Measurements from ENCODE around the gene CEACAM6.

CEACAM6 gene

DNA sequence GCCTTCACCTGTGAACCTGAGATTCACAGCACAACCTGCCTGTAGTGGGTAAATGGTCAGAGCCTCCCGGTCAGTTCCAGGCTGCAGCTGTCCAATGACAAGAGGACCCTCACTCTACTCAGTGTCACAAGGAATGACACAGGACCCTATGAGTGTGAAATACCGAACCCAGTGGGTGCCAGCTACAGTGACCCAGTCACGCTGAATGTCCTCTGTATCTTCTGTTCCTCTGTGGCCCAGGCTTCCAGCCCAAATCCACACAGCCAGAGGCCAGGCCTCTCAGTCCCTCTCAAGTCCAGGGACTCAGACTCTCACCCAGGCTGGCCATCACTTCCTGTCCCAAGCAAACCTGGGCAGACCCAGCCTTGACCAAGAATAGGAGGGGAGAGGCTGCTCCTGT is 51.8 kb downstream of the CEACAM6 start:
- Histone ChIP-seq H3K9ac (ENCODE audit: low read depth, low read length, poor library complexity, severe bottlenecking) (no peak overlapping the region), H2AFZ (ENCODE audit: low read length) (no peak overlapping the region), H3K27me3 (ENCODE audit: insufficient read depth, low read length, poor library complexity, severe bottlenecking) (no peaks in the 10 kb centered on the region), H3F3A (ENCODE audit: low read depth) (no peaks in the 10 kb centered on the region), H3K79me2 (ENCODE audit: insufficient read depth, low read length) (no peaks in the 10 kb centered on the region), H3K4me3 (ENCODE audit: low read length, poor library complexity, severe bottlenecking) (no peak overlapping the region), H3K4me1 (ENCODE audit: insufficient read depth, low read length, poor library complexity, severe bottlenecking) (no peaks in the 10 kb centered on the region), H3K9me2 (replicated peaks; ENCODE audit: low read depth, low read length) (no peaks in the 10 kb centered on the region), H3K9me3 (ENCODE audit: insufficient read depth, low read depth, low read length) (no peaks in the 10 kb centered on the region), H3K36me3 (ENCODE audit: insufficient read depth, low read length) (no peaks in the 10 kb centered on the region), H4K20me1 (ENCODE audit: insufficient read depth, low read length, poor library complexity, severe bottlenecking) (no peaks in the 10 kb centered on the region), H3K4me2 (ENCODE audit: low read depth, low read length, poor library complexity, severe bottlenecking) (no peak overlapping the region)
- TF ChIP-seq, protein P1, sequence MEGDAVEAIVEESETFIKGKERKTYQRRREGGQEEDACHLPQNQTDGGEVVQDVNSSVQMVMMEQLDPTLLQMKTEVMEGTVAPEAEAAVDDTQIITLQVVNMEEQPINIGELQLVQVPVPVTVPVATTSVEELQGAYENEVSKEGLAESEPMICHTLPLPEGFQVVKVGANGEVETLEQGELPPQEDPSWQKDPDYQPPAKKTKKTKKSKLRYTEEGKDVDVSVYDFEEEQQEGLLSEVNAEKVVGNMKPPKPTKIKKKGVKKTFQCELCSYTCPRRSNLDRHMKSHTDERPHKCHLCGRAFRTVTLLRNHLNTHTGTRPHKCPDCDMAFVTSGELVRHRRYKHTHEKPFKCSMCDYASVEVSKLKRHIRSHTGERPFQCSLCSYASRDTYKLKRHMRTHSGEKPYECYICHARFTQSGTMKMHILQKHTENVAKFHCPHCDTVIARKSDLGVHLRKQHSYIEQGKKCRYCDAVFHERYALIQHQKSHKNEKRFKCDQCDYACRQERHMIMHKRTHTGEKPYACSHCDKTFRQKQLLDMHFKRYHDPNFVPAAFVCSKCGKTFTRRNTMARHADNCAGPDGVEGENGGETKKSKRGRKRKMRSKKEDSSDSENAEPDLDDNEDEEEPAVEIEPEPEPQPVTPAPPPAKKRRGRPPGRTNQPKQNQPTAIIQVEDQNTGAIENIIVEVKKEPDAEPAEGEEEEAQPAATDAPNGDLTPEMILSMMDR (conservative IDR thresholded peaks at IDR 0.05; ENCODE audit: low read length) = no peak
- no peak for TF ChIP-seq EZH2phosphoT487 (IDR thresholded peaks at IDR 0.05; ENCODE audit: borderline replicate concordance)

DNA sequence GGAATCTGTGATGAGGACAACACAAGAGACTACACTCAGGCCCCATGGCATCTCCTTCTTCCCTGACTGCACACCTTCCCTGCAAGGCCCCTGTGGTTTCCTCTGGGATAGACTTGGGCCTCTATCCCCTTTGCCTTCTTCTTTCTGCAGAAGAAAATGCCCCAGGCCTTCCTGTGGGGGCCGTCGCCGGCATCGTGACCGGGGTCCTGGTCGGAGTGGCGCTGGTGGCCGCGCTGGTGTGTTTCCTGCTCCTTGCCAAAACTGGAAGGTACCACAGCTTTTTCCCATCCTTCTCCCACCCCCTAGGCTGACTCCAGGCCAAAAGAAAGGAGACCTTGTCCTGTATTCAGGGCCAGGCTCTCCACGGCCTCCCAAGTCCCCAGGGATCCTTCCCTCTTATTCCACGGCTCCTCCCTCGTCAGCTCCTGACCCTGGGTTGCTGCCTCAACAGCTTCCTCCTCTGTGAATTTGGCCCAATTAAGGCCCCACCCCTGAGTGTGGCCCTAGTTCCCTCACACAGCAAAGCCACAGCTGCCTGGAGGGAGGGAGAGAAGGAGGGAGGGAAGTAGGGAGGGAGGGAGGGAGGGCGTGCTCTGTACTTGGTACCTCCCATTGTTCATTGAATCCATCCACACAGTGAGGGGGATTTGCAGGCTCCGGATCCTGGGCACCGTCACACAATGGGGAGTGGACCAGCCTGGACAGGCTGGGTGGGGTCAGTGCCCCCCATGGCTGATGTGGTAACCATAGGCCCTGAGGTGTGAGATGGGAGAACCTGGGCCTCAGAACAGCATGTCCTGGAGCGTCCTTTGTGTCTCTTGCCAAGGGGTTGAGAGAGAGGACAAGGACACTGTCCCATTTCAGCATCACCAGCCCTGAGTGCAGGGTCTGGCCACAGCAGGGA is 53.6 kb downstream of the CEACAM6 start:
- H3K9me2 ChIP-seq (replicated peaks; ENCODE audit: low read depth, low read length) = no peaks in the 10 kb centered on the region
- no peak overlapping the region for H3K4me3 ChIP-seq (ENCODE audit: low read length, poor library complexity, severe bottlenecking)
- no peaks in the 10 kb centered on the region for H3F3A ChIP-seq (ENCODE audit: low read depth)
- H3K27me3 ChIP-seq (ENCODE audit: insufficient read depth, low read length, poor library complexity, severe bottlenecking) = no peaks in the 10 kb centered on the region
- H3K9ac ChIP-seq (ENCODE audit: low read depth, low read length, poor library complexity, severe bottlenecking) = no peak overlapping the region
- TF ChIP-seq, protein P1 (conservative IDR thresholded peaks at IDR 0.05; ENCODE audit: low read length) = no peak
- no peak for TF ChIP-seq EZH2phosphoT487 (IDR thresholded peaks at IDR 0.05; ENCODE audit: borderline replicate concordance)
- H3K9me3 ChIP-seq (ENCODE audit: insufficient read depth, low read depth, low read length) = no peaks in the 10 kb centered on the region
- no peaks in the 10 kb centered on the region for H4K20me1 ChIP-seq (ENCODE audit: insufficient read depth, low read length, poor library complexity, severe bottlenecking)
- no peak overlapping the region for H2AFZ ChIP-seq (ENCODE audit: low read length)
- no peaks in the 10 kb centered on the region for H3K4me1 ChIP-seq (ENCODE audit: insufficient read depth, low read length, poor library complexity, severe bottlenecking)
- H3K36me3 ChIP-seq (ENCODE audit: insufficient read depth, low read length) = no peaks in the 10 kb centered on the region
- no peaks in the 10 kb centered on the region for H3K79me2 ChIP-seq (ENCODE audit: insufficient read depth, low read length)
- no peak overlapping the region for H3K4me2 ChIP-seq (ENCODE audit: low read depth, low read length, poor library complexity, severe bottlenecking)

DNA sequence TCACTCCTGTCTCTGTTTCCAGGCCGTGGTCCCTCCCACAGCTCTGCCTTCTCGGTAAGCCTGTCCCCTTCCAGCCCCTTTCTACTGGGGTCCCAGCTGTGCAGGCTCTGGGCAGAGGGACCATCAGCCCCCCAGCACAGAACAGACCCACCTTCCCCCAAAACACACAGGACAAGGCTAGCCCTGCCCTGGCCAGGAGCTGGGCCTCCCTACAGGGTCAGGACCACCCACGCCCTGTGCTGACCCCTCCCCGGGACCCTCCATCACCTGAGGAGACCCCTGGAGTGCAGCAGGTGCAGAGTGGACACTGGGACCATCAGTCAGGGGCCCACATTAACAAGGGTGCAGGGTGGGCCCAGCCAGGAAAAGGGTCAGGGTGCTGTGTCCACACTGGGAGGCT is 55.0 kb downstream of the CEACAM6 start:
- Histone ChIP-seq H3K27me3 (ENCODE audit: insufficient read depth, low read length, poor library complexity, severe bottlenecking) (no peaks in the 10 kb centered on the region), H3K36me3 (ENCODE audit: insufficient read depth, low read length) (no peaks in the 10 kb centered on the region), H3K4me3 (ENCODE audit: low read length, poor library complexity, severe bottlenecking) (no peak overlapping the region), H2AFZ (ENCODE audit: low read length) (no peak overlapping the region), H3F3A (ENCODE audit: low read depth) (no peaks in the 10 kb centered on the region), H3K4me1 (ENCODE audit: insufficient read depth, low read length, poor library complexity, severe bottlenecking) (no peaks in the 10 kb centered on the region), H4K20me1 (ENCODE audit: insufficient read depth, low read length, poor library complexity, severe bottlenecking) (no peaks in the 10 kb centered on the region), H3K9me2 (replicated peaks; ENCODE audit: low read depth, low read length) (no peaks in the 10 kb centered on the region), H3K79me2 (ENCODE audit: insufficient read depth, low read length) (no peaks in the 10 kb centered on the region), H3K4me2 (ENCODE audit: low read depth, low read length, poor library complexity, severe bottlenecking) (no peak overlapping the region), H3K9me3 (ENCODE audit: insufficient read depth, low read depth, low read length) (no peaks in the 10 kb centered on the region), H3K9ac (ENCODE audit: low read depth, low read length, poor library complexity, severe bottlenecking) (no peak overlapping the region)
- TF ChIP-seq EZH2phosphoT487 (IDR thresholded peaks at IDR 0.05; ENCODE audit: borderline replicate concordance) = no peak
- TF ChIP-seq, protein P1 (conservative IDR thresholded peaks at IDR 0.05; ENCODE audit: low read length) = no peak

Measured in Loucy (cell line).